Bone marrow (tissue), 2 donors: ENCODE results near the gene MEGF11.
A peak's percentile ranks its signal among the peaks of the same experiment; 100 is the strongest.

ENCODE experiments used
- DNase-seq, 2 donors: peaks; one replicate each; lab custom pipeline; 2025; lab: John Stamatoyannopoulos, UW

MEGF11 gene

GRCh38 chr15:66215811-66216210 lies 37.7 kb downstream of the MEGF11 start:
- no peak for DNase-seq

DNA sequence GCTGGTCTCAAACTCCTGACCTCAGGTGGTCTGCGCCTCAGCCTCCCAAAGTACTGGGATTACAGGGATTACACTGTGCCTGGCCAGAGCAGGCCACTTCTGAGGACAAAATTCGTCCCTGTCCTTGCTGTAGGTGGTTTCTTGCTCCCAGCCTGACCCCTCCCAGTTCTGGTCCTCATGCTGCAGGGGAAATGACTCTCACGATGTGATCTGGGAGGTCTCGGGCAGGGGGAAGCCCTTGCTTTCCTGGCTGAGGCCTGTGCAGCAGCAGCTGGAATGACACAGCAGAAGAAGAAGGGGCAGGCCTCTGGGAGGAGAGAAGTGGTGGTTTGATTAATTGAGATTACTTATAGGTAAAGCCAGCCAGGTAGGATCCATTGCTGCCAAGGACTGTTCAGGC lies 39.3 kb downstream of the MEGF11 start:
- peak in 1 of 2 donors; percentile 62 for DNase-seq

DNA sequence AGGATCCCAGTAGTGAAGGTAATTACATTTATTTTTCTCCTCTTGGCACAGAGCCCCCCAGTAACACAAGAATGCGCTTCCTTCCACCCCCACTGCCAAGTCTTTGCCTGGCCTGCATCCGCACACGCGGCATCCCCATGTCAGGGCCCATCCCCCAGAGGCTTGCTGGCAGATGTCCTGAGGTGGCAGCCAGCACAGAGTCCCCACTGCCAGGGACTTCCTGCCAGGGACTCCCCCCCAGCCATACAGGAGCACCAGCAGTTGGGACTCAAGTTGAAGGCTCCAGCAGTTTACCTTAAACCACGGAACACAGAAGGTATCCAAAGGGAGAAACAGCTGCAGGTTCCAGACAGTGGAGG lies 41.0 kb downstream of the MEGF11 start:
- no peak for DNase-seq

DNA sequence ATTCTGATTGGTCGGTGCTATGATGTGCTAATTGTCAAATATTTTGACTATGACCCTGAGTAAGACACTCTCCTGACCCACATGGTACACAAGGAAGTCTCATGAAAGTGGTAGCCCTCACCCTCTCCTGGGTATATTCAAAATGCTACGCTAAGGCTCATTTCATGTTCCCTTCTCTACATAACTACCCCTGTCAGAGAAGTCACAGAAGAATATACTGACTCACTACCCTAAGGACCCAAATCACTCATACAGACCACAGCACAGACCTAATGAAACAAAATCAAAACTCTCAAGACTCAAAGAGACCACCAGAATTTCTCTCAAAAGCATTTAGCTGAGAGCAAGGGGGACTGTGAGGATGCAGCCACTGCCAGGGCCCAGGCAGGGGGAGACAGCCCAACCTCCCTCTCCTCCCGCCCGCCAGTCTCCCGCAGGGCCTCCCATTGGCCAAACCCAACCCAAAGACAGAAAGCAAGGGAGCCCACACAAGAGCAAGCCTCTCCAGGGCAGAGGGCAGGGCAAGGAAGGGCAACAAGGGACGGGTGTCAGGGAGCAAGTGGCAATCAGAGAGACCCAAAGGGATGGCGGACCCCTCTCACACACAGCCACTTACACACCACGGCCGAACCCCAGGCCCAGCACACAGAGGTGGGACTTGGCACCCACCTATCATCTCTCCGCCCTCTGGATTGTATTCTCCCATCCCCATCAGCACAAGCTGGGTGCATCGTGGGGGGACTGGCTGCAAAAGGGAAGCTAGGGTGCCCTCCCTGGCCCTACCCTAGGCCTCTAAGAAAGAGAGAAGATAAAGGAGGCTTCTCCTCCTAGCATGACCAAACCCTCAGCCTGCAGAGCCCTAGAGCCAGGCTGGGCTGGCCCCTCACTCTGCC lies 41.6 kb downstream of the MEGF11 start:
- no peak for DNase-seq

DNA sequence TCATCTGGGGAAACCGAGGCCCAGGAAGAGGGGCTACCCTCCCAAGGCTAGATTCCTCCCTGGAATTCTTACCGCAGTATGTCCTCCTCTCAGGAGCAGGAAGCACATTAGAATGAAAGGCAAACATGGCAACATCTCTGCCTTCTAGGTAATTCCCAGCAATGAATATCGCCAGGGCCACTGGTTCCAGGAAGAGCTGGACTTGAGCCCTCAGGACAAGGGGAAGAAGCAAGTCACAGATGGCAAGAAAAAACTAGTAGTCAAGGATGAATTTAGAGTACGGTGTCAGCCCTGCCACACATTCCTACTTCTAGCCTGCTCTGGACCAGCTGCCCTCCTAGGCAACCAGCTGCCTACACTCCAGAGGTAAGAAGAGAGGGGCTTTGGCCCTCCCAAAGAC lies 42.9 kb downstream of the MEGF11 start:
- DNase-seq: no peak

DNA sequence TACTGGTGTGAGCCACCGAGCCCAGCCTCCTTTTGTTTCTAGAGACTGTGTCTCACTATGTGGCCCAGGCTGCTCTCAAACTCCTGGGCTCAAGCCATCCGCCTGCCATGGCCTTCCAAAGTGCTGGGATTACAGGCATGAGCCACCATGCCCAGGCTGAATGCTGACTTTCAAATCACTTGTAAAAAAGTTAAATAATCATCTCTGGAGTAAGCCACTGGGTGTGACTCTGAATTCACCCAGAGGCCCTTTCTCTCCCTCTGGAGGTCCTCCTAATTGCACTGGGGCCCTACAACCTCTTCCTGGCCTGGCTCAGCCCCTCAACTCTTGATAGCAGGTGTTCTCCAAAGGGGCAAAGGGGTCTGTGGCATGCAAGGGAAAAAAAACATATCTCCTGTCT lies 54.8 kb downstream of the MEGF11 start:
- no peak for DNase-seq

GRCh38 chr15:66196602-66197001 lies 56.9 kb downstream of the MEGF11 start:
- no peak for DNase-seq

DNA sequence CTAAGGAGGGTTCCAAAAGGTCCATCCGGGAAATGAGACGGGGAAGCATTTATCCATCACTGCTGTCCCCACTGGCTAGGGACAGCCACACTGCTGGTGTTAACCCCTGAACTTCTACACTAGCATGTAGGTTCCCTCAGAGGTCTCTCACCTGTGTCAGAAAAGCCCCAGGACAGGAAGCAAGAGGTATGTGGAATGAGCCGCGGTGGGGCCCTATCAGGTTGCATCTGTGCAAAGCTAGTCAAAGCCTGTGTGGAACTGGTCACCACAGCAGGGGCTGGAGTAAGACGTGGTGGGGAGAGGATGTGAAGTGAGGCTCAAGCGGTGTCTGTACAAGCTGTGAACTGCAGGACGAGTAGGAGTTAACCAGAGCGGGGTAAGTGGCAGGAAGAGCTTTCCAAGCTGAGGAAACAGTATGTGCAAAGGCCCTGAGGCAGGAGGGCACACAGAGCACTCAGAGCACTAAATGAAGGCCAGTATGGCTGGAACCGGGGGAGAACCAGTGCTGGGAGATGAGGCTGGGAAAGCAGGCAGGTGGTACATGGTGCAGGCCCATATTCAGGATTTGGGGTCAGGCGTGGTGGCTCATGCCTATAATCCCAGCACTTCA lies 57.8 kb downstream of the MEGF11 start:
- DNase-seq: no peak

DNA sequence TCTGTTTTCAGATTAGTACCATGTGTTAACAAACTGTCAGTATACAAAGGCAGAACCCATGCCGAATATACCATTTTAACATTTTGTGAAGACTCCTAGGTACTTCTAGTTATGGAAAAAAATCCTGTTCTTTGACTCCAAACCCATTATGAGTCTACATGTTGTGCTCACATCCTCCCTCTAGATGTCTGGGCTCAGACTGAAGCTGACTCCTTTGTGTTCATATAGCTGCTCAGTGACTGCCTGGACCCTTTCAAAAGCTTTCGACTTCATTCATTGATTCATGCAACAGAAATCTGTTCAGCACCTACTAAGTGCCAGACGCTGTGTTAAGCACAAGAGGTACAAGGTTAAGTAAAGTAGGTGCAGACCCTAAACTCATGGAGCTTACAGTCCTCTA lies 60.5 kb downstream of the MEGF11 start:
- no peak for DNase-seq

- DNase-seq: no peak
Measured at GRCh38 chr15:66190746-66191145, 62.8 kb downstream of the MEGF11 start.

DNA sequence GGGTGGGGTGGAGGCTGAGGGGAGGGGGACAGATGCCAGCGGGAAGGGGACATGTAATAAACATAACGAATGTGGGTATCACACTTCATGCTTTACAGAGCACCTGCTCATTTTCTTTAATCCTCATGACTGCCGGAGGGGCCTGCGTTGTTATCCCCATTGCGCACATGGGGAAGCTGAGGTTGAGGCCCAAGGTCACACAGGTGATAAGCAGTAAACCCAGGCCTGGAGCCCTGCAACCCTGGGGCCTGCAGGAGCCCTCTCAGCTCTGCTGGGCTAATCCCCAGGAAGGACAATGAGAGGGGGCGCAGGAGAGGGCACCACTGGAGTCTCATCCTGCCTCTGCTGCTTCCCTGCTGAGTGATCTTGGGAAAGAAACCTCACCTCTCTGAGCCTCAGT lies 64.3 kb downstream of the MEGF11 start:
- DNase-seq: no peak

GRCh38 chr15:66188464-66188863 lies 65.1 kb downstream of the MEGF11 start:
- DNase-seq: no peak

GRCh38 chr15:66187271-66187670 lies 66.3 kb downstream of the MEGF11 start:
- no peak for DNase-seq

DNA sequence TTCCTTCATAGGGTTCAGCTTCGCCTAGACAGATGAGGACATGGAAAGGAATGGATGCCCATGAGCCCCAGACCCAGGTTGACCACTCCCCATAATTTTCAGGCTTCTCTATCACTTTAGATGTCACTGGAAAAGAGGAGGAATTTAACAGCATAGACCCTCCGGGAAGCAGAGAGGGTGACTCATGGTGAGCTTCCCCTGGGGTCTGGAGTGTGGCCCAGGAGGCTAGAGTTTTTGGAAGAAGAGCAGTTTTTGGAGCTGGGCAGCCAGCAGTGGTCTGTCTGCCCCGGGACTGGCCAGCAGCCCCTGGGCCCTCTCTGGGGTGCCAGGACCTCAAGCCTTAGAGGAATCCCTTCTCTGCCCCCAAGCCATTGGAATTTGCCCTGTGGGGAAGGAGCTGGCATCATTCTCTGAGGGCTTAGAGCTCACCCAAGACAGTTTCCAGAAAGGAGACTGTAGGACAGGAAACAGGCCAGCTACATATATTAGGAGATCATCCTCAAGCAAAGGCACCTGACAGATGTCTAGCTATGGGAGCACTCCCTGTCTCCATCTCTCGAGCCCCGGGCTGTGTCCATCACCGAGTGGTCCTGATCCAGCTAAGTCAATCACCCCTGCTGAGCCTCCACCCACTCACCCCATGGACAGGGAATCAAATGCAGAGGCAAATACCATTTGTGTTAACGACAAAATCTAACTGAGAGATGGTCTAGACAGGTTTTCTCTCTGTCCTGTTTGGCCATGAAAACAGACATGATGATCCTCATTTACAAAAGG lies 67.3 kb downstream of the MEGF11 start:
- DNase-seq: no peak

DNA sequence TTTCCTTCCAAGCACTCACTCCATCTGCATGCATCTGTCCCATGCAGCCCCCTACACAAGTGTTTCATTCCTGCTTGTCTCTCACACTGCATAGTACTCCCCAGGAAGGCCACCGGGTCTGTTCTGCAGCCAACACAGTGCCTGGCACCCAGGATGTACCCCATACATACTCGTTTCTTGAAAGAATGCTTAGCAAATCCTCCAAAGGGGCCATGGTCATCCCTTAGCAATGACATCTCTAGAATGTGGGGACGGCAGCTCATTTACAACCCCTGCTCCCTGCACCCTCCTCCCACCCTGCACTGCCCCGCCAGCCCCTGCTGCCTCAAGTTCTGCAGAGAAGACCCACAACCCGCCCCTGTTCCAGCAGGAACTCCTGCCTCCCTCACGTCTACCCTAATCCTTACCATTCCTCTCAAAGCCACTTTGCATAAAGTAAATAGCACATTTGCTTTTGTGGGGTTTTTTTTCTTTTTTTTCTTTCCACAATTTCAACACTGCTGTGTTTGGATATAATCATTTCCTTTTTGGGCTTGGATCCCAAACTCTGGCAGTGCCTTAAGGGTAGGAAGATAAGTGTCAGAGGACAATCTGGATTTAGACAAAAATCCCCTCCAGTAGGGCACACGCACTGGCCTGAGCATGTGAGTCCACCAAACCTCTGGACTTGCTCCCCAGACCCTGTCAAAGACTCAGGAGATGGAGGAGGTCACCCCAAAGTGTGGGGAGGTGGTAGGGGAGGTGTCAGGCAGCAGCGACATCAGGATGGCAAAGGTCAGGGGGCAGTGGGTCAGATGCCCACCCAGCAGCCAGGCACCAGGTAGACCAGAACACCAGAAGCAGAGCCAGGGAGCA lies 68.4 kb downstream of the MEGF11 start:
- no peak for DNase-seq

DNA sequence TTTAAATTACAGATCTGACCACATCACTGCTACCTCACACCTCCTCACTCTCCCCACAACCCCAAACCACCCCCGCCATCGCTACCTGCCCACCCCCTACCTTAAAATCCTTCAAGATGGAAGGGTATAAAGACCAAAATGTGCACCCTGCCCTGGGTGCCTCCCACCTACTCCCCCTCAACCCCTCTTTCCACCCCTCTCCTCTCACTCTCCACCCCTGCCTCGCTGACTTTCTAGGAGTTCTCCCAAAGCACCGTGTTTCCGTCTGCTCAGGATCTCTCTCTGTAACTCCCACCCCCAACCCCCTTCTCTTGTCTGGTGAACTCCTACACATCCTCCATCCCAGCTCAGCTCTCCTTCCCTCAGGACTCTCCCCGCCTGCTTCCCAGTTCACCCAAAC lies 69.1 kb downstream of the MEGF11 start:
- DNase-seq: no peak

DNA sequence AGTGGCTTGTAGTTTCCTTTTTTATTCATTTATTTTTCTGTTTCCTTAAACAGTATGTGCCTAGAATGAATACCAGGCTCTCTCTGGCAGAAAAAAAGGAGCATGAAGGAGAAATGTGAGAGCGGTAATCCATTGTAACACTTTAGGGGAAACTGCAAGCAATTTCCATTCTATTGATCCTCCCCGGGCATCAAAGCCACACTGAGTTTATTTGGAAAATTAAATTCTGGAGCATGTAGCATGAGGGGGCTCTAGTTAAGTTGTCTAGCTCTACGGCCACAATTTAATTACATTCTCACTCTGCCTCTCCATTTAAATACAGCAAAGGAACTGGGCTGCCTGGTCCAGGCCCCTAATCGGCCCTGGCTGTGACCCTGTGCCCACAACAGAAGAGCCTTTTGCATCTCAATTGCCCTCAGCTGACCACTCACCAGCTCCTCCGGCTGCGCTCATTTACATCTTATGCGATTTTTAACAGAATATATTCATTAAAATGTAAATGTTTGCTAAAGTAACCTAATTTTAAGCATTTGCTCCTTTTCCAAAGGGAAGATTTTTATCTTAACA lies 72.9 kb downstream of the MEGF11 start:
- no peak for DNase-seq

- DNase-seq: no peak
Measured at GRCh38 chr15:66178531-66178910, 75.0 kb downstream of the MEGF11 start.

GRCh38 chr15:66172324-66172980 lies 81.1 kb downstream of the MEGF11 start:
- DNase-seq: no peak

- no peak for DNase-seq
Measured at GRCh38 chr15:66171841-66172240, 81.7 kb downstream of the MEGF11 start.

DNA sequence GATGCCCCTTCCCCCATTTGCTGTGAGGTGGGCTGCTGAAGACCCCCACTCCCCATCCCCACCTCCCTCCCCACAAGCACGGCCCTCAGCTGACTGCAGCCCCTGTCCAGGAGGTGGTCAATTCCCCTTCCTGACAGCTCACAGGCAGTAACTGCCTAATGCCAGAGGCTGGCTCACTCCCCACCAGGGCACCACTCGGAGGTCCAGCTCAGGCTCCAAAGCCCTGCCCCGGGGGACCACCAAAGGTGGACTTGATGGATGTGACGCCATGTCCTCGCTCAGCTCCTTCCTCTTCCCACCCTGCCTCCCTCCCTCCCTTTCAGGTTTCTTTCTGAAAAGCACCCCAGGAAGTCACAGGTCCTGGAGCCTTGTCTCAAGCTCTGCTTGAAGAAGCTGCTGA lies 82.8 kb downstream of the MEGF11 start:
- no peak for DNase-seq
